GM12878 (cell line): Measurements from ENCODE around the gene CLPX. TPM values are rescaled to one million over a fixed set of nuclear protein-coding genes. Genes with fewer than 3 reads are reported as not detected.
"Not testable (repeated sequence)": the region's sequence is repeated elsewhere in the genome, so short reads cannot be mapped to it uniquely, and the experiment has no call there.

Source experiments
- ATAC-seq: fragments of 200-7000 bp; cut with Tn5 transposase; 3 replicates; pipeline ENCODE4 v1.9.1; 2020; ENCODE audit warnings: mild to moderate bottlenecking, moderate library complexity
- BruUV-seq: library from RNA; stranded (reverse); fragments of 400-500 nt; replicated peaks from 2 replicates; lab custom pipeline; 2021; lab: Mats Ljungman, UMichigan
- CTCF ChIA-PET: fragments of 300-600 bp; sonication (Branson Sonifier 250); formaldehyde crosslinking; extraction: SDS; loops from one replicate; lab custom pipeline; 2021; ENCODE audit warnings: inconsistent platforms; lab: Yijun Ruan, JAX
- POLR2A ChIA-PET: fragments of 350-600 bp; formaldehyde crosslinking; extraction: SDS; loops from one replicate; lab custom pipeline; 2021; ENCODE audit warnings: inconsistent platforms; lab: Charles Lee
- RAD21 ChIA-PET: fragments of 300-600 bp; sonication (Branson Sonifier 250); formaldehyde crosslinking; loops from one replicate; lab custom pipeline; 2023; ENCODE audit warnings: antibody characterized with exemption; ENCODE audit not compliant: unreplicated experiment; lab: Charles Lee
- SMC1A ChIA-PET: fragments of 300-600 bp; sonication (Branson Sonifier 250); formaldehyde crosslinking; loops from one replicate; lab custom pipeline; 2023; ENCODE audit not compliant: unreplicated experiment, uncharacterized antibody; lab: Charles Lee
- DNase-seq: peaks from one replicate; pipeline ENCODE4 v3.0.0-alpha.2; 2011; ENCODE audit warnings: low read depth, low spot score
- FAIRE-seq: peaks from 3 replicates; lab custom pipeline; 2011; peaks lifted over from hg19 to GRCh38; lab: Jason Lieb, UNC
- H2AFZ ChIP-seq: 2 replicates; pipeline ENCODE4 v1.6.0; 2011; ENCODE audit warnings: low read depth, low read length, control low read depth; ENCODE audit not compliant: control insufficient read depth
- H3K27ac ChIP-seq: 2 replicates; pipeline ENCODE4 v1.5.1; 2011; ENCODE audit warnings: control low read depth; ENCODE audit not compliant: control insufficient read depth, insufficient read depth
- H3K27me3 ChIP-seq, 2 experiments: replicated peaks in 1 of 2; 2 replicates each; pipeline versions ENCODE4 v1.6.0 to v1.6.1; 2011; ENCODE audit warnings: low read length in 1 of 2; ENCODE audit not compliant: control insufficient read depth in 2 of 2, insufficient read depth in 2 of 2
- H3K36me3 ChIP-seq, 2 experiments: 2 replicates each; pipeline ENCODE4 v1.5.1; 2011; ENCODE audit warnings: low read length in 1 of 2; ENCODE audit not compliant: control insufficient read depth in 2 of 2, insufficient read depth in 2 of 2
- H3K4me1 ChIP-seq: 2 replicates; pipeline ENCODE4 v1.6.1; 2011; ENCODE audit warnings: mild to moderate bottlenecking, low read length, moderate library complexity, mixed read lengths; ENCODE audit not compliant: control insufficient read depth, insufficient read depth
- H3K4me2 ChIP-seq: 2 replicates; pipeline ENCODE4 v1.6.0; 2011; ENCODE audit warnings: control low read depth; ENCODE audit not compliant: control insufficient read depth, insufficient read depth
- H3K4me3 ChIP-seq: fragments of 200-600 bp; sonication (generic); 2 replicates; pipeline ENCODE4 v1.5.1; 2016
- H3K79me2 ChIP-seq: 2 replicates; pipeline ENCODE4 v1.6.0; 2011; ENCODE audit warnings: low read length; ENCODE audit not compliant: control insufficient read depth, insufficient read depth
- H3K9ac ChIP-seq: 2 replicates; pipeline ENCODE4 v1.8.0; 2011; ENCODE audit warnings: low read length, control low read depth, mixed read lengths; ENCODE audit not compliant: control insufficient read depth, insufficient read depth
- H3K9me3 ChIP-seq: replicated peaks from 3 replicates; pipeline ENCODE4 v1.5.1; 2011; ENCODE audit warnings: mild to moderate bottlenecking, low read length; ENCODE audit not compliant: control insufficient read depth, insufficient read depth
- H4K20me1 ChIP-seq: 2 replicates; pipeline ENCODE4 v1.6.0; 2011; ENCODE audit not compliant: control insufficient read depth, insufficient read depth
- CHD2 ChIP-seq: IDR thresholded peaks from 2 replicates; pipeline ENCODE4 v1.6.1; 2011; ENCODE audit warnings: low read depth, low read length, improper control_type of control experiment, borderline replicate concordance
- HDAC2 ChIP-seq: fragments of 200-600 bp; sonication (generic); IDR thresholded peaks from 2 replicates; pipeline ENCODE4 v1.6.1; 2017
- HDAC6 ChIP-seq: fragments of 200-600 bp; sonication (generic); IDR thresholded peaks from one replicate; pipeline ENCODE4 v1.8.0; 2017; ENCODE audit warnings: antibody characterized with exemption; ENCODE audit not compliant: unreplicated experiment
- JUNB ChIP-seq: IDR thresholded peaks from 2 replicates; pipeline ENCODE4 v1.6.1; 2016; ENCODE audit warnings: antibody characterized with exemption, mild to moderate bottlenecking
- POLR2AphosphoS2 ChIP-seq: IDR thresholded peaks from 2 replicates; pipeline ENCODE4 v1.6.1; 2011; ENCODE audit warnings: low read depth, mild to moderate bottlenecking, low read length, improper control_type of control experiment, moderate library complexity
- SMC3 ChIP-seq: IDR thresholded peaks from 2 replicates; pipeline ENCODE4 v1.6.1; 2011; ENCODE audit warnings: low read length, improper control_type of control experiment, borderline replicate concordance
- SREBF1 ChIP-seq: IDR thresholded peaks from 2 replicates; pipeline ENCODE4 v1.6.1; 2012; ENCODE audit warnings: mild to moderate bottlenecking, low read length
- SRF ChIP-seq, 2 experiments: IDR thresholded peaks; 2 replicates each; pipeline ENCODE4 v1.6.1; 2011; ENCODE audit warnings: low read depth in 2 of 2, low read length in 2 of 2, mild to moderate bottlenecking in 1 of 2, moderate library complexity in 1 of 2
- WGBS: methylation state at CpG from one replicate; pipeline ENCODE4 v1.1.6; 2016; ENCODE audit warnings: low lambda C conversion rate; ENCODE audit not compliant: insufficient replicate concordance, insufficient coverage; ENCODE audit errors: missing lambda C conversion rate; 5-methylcytosine and 5-hydroxymethylcytosine counted together
- in situ Hi-C: fragments of 300-500 bp; cut with MboI; formaldehyde crosslinking; loops from 9 replicates; pipeline ENCODE4 v1.14.3; 2018; ENCODE audit warnings: mixed read lengths
- intact Hi-C: fragments of 100-400 bp; cut with micrococcal nuclease; formaldehyde crosslinking; loops from one replicate; pipeline ENCODE4 v1.14.2; 2022; ENCODE audit not compliant: unreplicated experiment
- polyA plus RNA-seq, 11 experiments: library from polyadenylated mRNA; depleted of rRNA in 4 of 11; unstranded in 6 of 11; stranded (reverse) in 5 of 11; fragments of >200 nt; fragmentation: Nextera tagmentation in 4 of 11; fragmentation: Illumina TruSeq in 1 of 11; extraction: Ambion mirVana in 4 of 11; extraction: Trizol in 1 of 11; gene quantifications; 1 replicate in 1 of 11; 2 replicates in 10 of 11; pipeline versions ENCODE4 v1.2.1 to v1.2.3, GENCODE V29; 2011 to 2016; ENCODE audit warnings: inconsistent platforms in 2 of 11, missing spikeins in 2 of 11, low read depth in 1 of 11
- total RNA-seq, 4 experiments: library from RNA; depleted of rRNA in 3 of 4; stranded (reverse); fragments of >200 nt in 3 of 4; fragmentation: Illumina TruSeq in 1 of 4; extraction: Trizol in 1 of 4; gene quantifications; 2 replicates each; pipeline versions ENCODE4 v1.2.1 to v1.2.3, GENCODE V29; 2013 to 2021
- TF ChIP-seq, protein P1 (sequence below): IDR thresholded peaks from 2 replicates; pipeline ENCODE4 v1.6.1; 2011; ENCODE audit warnings: low read depth, low read length, improper control_type of control experiment, borderline replicate concordance
- TF ChIP-seq, protein P2 (sequence below): fragments of 450-650 bp; IDR thresholded peaks from 2 replicates; pipeline ENCODE4 v1.6.1; 2018; ENCODE audit warnings: borderline replicate concordance, mild to moderate bottlenecking; ENCODE audit not compliant: partially characterized antibody

The CLPX gene
- total and polyA plus RNA-seq, 10 of the 15 experiments (the other 5 are each of a cell fraction or from before 2014, with no cell fraction given): 10.1 to 57.4 (median 31.3) TPM

DNA sequence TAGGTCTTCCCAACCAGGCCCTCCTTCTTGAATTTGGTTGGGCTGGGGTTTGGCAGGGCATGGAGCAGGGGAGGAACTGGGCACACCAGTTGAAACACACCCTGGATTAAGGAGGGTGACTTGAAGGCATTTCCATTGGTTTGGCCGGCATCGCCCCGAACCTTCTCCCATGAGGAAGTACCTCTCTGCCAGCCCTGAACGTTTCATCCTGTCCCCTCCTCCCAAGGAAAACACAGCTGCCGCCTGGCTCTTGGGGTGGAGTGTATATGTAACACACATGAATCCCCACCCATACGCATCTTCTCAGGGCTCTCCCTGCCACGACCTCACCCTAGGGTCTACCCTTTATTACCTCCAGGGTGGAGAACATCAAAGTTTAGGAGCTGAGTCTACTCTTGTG, 84.7 kb downstream of the CLPX start (continued):
- no peak for TF ChIP-seq SREBF1
- TF ChIP-seq SMC3: no peak

DNA sequence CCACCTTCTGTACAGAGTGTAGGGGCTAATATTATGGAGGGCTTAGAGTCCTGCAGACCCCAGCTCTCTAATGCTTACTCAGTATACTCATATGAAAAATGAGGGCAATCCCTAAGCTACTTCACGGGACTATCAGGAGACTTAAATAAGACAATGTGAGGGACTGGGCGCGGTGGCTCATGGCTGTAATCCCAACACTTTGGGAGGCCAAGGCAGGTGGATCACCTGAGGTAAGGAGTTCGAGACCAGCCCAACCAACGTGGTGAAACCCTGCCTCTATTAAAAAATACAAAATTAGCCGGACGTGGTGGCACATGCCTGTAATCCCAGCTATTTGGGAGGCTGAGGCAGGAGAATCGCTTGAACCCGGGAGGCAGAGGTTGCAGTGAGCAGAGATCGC, 85.3 kb downstream of the CLPX start:
- BruUV-seq, H2AFZ ChIP-seq, FAIRE-seq, H3K27ac ChIP-seq, POLR2A ChIA-PET, SMC1A ChIA-PET, H3K4me3 ChIP-seq, H3K79me2 ChIP-seq, H3K4me2 ChIP-seq, H3K9ac ChIP-seq, H3K27me3 ChIP-seq, H3K9me3 ChIP-seq, H3K4me1 ChIP-seq, DNase-seq, ATAC-seq, H3K36me3 ChIP-seq, intact Hi-C loops, H4K20me1 ChIP-seq, in situ Hi-C loops: not testable (repeated sequence)
- RAD21 ChIA-PET: interaction anchor here (0.5 kb wide), 2 partner anchors 49 to 1473 kb away, joined by 3 to 4 read pairs; no protein-coding TSS in a partner anchor
- CTCF ChIA-PET: interaction anchor here (1.0 to 2.1 kb wide), 2 partner anchors 44 to 47 kb away, joined by 3 to 18 read pairs; no protein-coding TSS in a partner anchor
- WGBS: 97% methylated on average over 10 of the region's 10 CpGs

DNA sequence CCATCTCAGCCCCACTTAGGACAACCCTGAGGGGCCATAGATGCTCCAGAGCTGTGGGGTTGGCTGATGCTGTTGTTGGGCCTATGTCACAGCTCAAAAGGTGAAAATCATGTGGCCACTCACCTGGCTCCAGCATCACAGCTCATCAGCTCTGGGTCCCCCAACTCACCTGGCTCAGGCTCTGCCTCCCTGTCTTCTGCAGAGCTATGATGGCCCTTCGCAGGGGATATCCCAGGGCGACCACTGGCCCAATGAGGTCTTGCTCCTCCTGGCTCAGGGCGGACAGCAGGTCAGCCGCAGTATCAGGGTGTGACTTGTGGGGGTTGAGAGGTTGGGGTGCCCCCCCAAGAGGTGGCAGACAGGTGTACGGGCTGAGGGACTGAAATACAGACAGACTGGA, 85.8 kb downstream of the CLPX start:
- Histone ChIP-seq H3K36me3 (peaks cover 3 to 4% of the 10 kb centered on the region in 2 experiments; a peak in 2 of 4 replicates), H3K9ac (no peak overlapping the region), H3K9me3 (no peaks in the 10 kb centered on the region), H2AFZ (no peak overlapping the region), H3K4me1 (no peaks in the 10 kb centered on the region), H3K4me2 (no peak overlapping the region), H4K20me1 (no peaks in the 10 kb centered on the region), H3K27me3 (no peaks in the 10 kb centered on the region), H3K79me2 (no peaks in the 10 kb centered on the region), H3K4me3 (no peak overlapping the region), H3K27ac (no peak overlapping the region)
- 95% methylated on average over 5 of the region's 5 CpGs for WGBS
- ATAC-seq (no peak), DNase-seq (no peak), FAIRE-seq (no peak)
- intact Hi-C loops (no loop called here), in situ Hi-C loops (no loop called here)
- RAD21 ChIA-PET: no interaction called here
- no peak for TF ChIP-seq JUNB
- TF ChIP-seq CHD2: no peak
- TF ChIP-seq, protein P1, sequence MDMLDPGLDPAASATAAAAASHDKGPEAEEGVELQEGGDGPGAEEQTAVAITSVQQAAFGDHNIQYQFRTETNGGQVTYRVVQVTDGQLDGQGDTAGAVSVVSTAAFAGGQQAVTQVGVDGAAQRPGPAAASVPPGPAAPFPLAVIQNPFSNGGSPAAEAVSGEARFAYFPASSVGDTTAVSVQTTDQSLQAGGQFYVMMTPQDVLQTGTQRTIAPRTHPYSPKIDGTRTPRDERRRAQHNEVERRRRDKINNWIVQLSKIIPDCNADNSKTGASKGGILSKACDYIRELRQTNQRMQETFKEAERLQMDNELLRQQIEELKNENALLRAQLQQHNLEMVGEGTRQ: no peak
- no peak for TF ChIP-seq HDAC2
- TF ChIP-seq, protein P2, sequence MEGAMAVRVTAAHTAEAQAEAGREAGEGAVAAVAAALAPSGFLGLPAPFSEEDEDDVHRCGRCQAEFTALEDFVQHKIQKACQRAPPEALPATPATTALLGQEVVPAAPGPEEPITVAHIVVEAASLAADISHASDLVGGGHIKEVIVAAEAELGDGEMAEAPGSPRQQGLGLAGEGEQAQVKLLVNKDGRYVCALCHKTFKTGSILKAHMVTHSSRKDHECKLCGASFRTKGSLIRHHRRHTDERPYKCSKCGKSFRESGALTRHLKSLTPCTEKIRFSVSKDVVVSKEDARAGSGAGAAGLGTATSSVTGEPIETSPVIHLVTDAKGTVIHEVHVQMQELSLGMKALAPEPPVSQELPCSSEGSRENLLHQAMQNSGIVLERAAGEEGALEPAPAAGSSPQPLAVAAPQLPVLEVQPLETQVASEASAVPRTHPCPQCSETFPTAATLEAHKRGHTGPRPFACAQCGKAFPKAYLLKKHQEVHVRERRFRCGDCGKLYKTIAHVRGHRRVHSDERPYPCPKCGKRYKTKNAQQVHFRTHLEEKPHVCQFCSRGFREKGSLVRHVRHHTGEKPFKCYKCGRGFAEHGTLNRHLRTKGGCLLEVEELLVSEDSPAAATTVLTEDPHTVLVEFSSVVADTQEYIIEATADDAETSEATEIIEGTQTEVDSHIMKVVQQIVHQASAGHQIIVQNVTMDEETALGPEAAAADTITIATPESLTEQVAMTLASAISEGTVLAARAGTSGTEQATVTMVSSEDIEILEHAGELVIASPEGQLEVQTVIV: no peak
- no peak for TF ChIP-seq SRF (IDR thresholded peaks at IDR 0.05; ENCODE audit: low read depth in 2 of 2, low read length in 2 of 2)
- no peak for TF ChIP-seq POLR2AphosphoS2
- TF ChIP-seq HDAC6: no peak
- no TSS peak for BruUV-seq
- SMC1A ChIA-PET: no interaction called here
- POLR2A ChIA-PET: no interaction called here
- CTCF ChIA-PET: interaction anchor here (1.0 kb wide), 1 partner anchor 47 kb away, joined by 3 read pairs; no protein-coding TSS in a partner anchor
